Measurements from ENCODE around the gene AKT3. TPM values are rescaled to one million over a fixed set of nuclear protein-coding genes. Genes with fewer than 3 reads are reported as not detected.

AKT3 gene
- polyA plus RNA-seq, 2 of the 4 experiments (the other 2 are of a cell fraction) = 18.4 to 43.5 TPM

DNA sequence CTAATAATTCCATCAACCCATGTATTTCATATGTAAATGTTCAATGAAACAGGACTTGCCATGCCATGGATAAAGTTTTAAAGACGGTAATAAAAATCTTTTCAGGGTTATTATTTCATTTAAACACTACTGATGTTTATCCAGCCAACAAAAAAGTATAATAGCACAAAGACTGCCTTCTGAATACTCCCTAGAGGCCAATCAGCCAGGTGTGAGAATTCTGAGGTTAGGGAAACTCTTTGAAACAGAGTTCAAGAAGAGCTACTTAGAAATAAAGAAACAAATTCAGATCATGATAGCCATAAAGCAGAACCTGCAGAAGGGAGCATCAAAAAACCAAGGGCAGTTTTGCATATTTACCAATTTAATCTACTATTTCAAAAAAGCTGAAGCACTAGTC lies 48.7 kb downstream of the AKT3 start:
- DNase-seq (ENCODE audit: low read depth in 1 of 2, low spot score in 1 of 2) = no peak
- H3K9me3 ChIP-seq = no peaks in the 10 kb centered on the region
- no peak overlapping the region for H3K27ac ChIP-seq
- ATAC-seq = no peak
- ChIA-PET POLR2A (no interaction called here), CTCF (interaction anchor here (0.9 kb wide), 1 partner anchor 472 kb away, joined by 4 read pairs; no protein-coding TSS in a partner anchor)
- H3K4me3 ChIP-seq = no peak overlapping the region
- no peak overlapping the region for H3K4me2 ChIP-seq
- peaks cover 28% of the 10 kb centered on the region for H3K4me1 ChIP-seq
- TF ChIP-seq, protein P1, sequence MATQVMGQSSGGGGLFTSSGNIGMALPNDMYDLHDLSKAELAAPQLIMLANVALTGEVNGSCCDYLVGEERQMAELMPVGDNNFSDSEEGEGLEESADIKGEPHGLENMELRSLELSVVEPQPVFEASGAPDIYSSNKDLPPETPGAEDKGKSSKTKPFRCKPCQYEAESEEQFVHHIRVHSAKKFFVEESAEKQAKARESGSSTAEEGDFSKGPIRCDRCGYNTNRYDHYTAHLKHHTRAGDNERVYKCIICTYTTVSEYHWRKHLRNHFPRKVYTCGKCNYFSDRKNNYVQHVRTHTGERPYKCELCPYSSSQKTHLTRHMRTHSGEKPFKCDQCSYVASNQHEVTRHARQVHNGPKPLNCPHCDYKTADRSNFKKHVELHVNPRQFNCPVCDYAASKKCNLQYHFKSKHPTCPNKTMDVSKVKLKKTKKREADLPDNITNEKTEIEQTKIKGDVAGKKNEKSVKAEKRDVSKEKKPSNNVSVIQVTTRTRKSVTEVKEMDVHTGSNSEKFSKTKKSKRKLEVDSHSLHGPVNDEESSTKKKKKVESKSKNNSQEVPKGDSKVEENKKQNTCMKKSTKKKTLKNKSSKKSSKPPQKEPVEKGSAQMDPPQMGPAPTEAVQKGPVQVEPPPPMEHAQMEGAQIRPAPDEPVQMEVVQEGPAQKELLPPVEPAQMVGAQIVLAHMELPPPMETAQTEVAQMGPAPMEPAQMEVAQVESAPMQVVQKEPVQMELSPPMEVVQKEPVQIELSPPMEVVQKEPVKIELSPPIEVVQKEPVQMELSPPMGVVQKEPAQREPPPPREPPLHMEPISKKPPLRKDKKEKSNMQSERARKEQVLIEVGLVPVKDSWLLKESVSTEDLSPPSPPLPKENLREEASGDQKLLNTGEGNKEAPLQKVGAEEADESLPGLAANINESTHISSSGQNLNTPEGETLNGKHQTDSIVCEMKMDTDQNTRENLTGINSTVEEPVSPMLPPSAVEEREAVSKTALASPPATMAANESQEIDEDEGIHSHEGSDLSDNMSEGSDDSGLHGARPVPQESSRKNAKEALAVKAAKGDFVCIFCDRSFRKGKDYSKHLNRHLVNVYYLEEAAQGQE (IDR thresholded peaks at IDR 0.05) = no peak
- no peak for TF ChIP-seq JUN (IDR thresholded peaks at IDR 0.05)
- no peak for TF ChIP-seq SMC3 (IDR thresholded peaks at IDR 0.05)
- FAIRE-seq = no peak
- WGBS (ENCODE audit: missing lambda C conversion rate) = 87% methylated on average over 1 of the region's 1 CpG

DNA sequence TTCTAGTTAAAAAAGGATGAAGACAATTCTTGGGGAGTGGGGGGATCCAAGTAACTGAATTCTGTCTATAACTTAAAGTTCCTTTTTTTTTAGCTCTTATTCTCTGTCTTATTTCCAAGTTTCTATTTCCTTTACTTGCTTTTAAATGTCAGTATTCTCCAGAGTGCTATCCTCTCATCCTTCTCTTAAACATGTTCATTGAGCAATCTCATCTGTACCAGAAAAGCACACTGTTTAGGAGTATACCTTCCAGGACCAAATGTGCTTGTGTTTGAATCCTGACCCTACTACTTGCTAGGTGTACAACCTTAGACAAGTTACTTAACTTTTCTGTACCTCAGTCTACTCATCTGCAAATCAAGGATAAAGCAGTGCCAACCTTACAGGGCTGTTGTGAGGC lies 50.1 kb downstream of the AKT3 start:
- no peak overlapping the region for H3K4me3 ChIP-seq
- no peaks in the 10 kb centered on the region for H3K9me3 ChIP-seq
- POLR2A ChIA-PET = no interaction called here
- ATAC-seq (no peak), FAIRE-seq (no peak), DNase-seq (ENCODE audit: low read depth in 1 of 2, low spot score in 1 of 2) (no peak)
- peak overlapping the region; percentile 60 to 61 for H3K27ac ChIP-seq
- H3K4me2 ChIP-seq = peak overlapping the region; percentile 70
- no peak for TF ChIP-seq POLR2A (IDR thresholded peaks at IDR 0.05; ENCODE audit: low read length)
- TF ChIP-seq EHMT2 (IDR thresholded peaks at IDR 0.05; ENCODE audit: low read depth) = no peak
- TF ChIP-seq ATOH8 (CRISPR knock-in tag; IDR thresholded peaks at IDR 0.05; ENCODE audit: low read depth) = no peak
- no peak for TF ChIP-seq RAD21 (conservative IDR thresholded peaks at IDR 0.05 in 1 of 2, IDR thresholded peaks at IDR 0.05 in 1 of 2)
- no peak for TF ChIP-seq CHD4 (IDR thresholded peaks at IDR 0.05; ENCODE audit: borderline replicate concordance)
- no peak for TF ChIP-seq KDM1A (IDR thresholded peaks at IDR 0.05; ENCODE audit: low read depth)
- no peak for TF ChIP-seq HOXB13 (CRISPR knock-in tag; IDR thresholded peaks at IDR 0.05; ENCODE audit: low read depth)
- TF ChIP-seq, protein P2, sequence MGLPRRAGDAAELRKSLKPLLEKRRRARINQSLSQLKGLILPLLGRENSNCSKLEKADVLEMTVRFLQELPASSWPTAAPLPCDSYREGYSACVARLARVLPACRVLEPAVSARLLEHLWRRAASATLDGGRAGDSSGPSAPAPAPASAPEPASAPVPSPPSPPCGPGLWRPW (IDR thresholded peaks at IDR 0.05) = no peak
- TF ChIP-seq ZSCAN20 (CRISPR knock-in tag; IDR thresholded peaks at IDR 0.05) = no peak
- H3K4me1 ChIP-seq = peaks cover 28% of the 10 kb centered on the region
- CTCF ChIA-PET = interaction anchor here (0.5 to 0.8 kb wide), 2 partner anchors 444 to 500 kb away, joined by 3 read pairs; no protein-coding TSS in a partner anchor

DNA sequence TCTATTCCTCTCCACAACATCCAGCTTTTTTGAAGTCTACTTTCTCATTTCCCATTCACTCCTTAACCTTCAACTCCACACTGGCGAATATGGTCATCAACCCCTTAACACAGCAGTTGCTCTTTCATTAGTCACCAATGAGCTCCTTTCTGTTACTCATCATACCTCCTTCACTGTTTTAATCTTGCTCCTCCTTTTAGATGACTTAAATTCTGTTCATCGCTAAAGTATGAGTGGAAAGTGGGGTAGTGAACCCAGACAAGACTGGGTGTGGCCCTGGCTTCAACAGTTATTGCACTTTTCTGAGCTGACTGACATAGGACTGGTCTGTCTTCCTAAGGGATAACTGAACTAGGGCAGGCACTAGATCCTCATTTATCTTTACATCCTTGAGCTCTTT lies 51.3 kb downstream of the AKT3 start:
- ATAC-seq (peak; percentile 97 to 100), DNase-seq (ENCODE audit: low read depth in 1 of 2, low spot score in 1 of 2) (peak; percentile 59 to 80), FAIRE-seq (peak; percentile 96)
- Histone ChIP-seq H3K9me3 (no peaks in the 10 kb centered on the region), H3K4me3 (no peak overlapping the region), H3K4me1 (peaks cover 27% of the 10 kb centered on the region), H3K27ac (peak overlapping the region; percentile 60 to 81), H3K4me2 (peak overlapping the region; percentile 70)
- TF ChIP-seq RAD21 (conservative IDR thresholded peaks at IDR 0.05 in 1 of 2, IDR thresholded peaks at IDR 0.05 in 1 of 2) (0 out of 5 replicates have a peak, but pooled peaks of 1 of the 2 experiments have one; percentile 1), JUNB (IDR thresholded peaks at IDR 0.05) (0 out of 2 replicates have a peak, but pooled peaks have one; percentile 33), NPAS2 (CRISPR knock-in tag; IDR thresholded peaks at IDR 0.05; ENCODE audit: borderline replicate concordance) (no peak), SREBF2 (IDR thresholded peaks at IDR 0.05) (no peak), HOXB5 (CRISPR knock-in tag; IDR thresholded peaks at IDR 0.05) (no peak), PBX3 (IDR thresholded peaks at IDR 0.05) (no peak), FOSL2 (IDR thresholded peaks at IDR 0.05) (peak; percentile 25; the same call in 1 of the 2 replicates), FOSL2 (CRISPR knock-in tag; IDR thresholded peaks at IDR 0.05) (peak; percentile 84)
- CTCF ChIA-PET = interaction anchor here (0.6 to 0.9 kb wide), 2 partner anchors 12 to 51 kb away, joined by 3 read pairs; partner anchors contain the start of gene AKT3
- 15% methylated on average over 2 of the region's 2 CpGs for WGBS (ENCODE audit: missing lambda C conversion rate)
- POLR2A ChIA-PET = interaction anchor here (0.6 to 1.2 kb wide), 2 partner anchors 51 to 828 kb away, joined by 3 to 5 read pairs; partner anchors contain the start of gene AKT3

Data from A549 (cell line).